Right cardiac atrium (tissue), 5 donors: ENCODE measurements around the gene ARID3B. TPM values are rescaled to one million over a fixed set of nuclear protein-coding genes. Genes with fewer than 3 reads are reported as not detected.
"Not testable (repeated sequence)": the region's sequence is repeated elsewhere in the genome, so short reads cannot be mapped to it uniquely, and the experiment has no call there.

Source experiments
- ATAC-seq, 2 donors: fragments of 200-7000 bp; cut with Tn5 transposase; one replicate each; pipeline versions ENCODE4 v1.8.0 to v1.9.1; 2020; ENCODE audit warnings: moderate library complexity in 2 of 2, mild to moderate bottlenecking in 1 of 2
- DNase-seq, 3 donors: peaks; one replicate each; pipeline ENCODE4 v3.0.0-alpha.2; 2020
- H3K27ac ChIP-seq: one replicate; pipeline ENCODE4 v1.5.1; 2013; ENCODE audit warnings: mild to moderate bottlenecking, low read length, control low read depth, moderate library complexity
- H3K27me3 ChIP-seq: one replicate; pipeline ENCODE4 v1.6.1; 2013; ENCODE audit not compliant: control insufficient read depth, insufficient read depth
- H3K4me1 ChIP-seq: one replicate; pipeline ENCODE4 v1.6.1; 2013; ENCODE audit warnings: low read length; ENCODE audit not compliant: control insufficient read depth, insufficient read depth
- H3K4me3 ChIP-seq: one replicate; pipeline ENCODE4 v1.5.1; 2013; ENCODE audit warnings: low read length, control low read depth
- H3K9me3 ChIP-seq: one replicate; pipeline ENCODE4 v1.6.1; 2013; ENCODE audit warnings: low read length; ENCODE audit not compliant: control insufficient read depth
- WGBS: extraction: QIAGEN DNeasy Blood & Tissue Kit; methylation state at CpG from one replicate; pipeline ENCODE4 v1.1.7; 2013; 5-methylcytosine and 5-hydroxymethylcytosine counted together
- intact Hi-C, 4 donors: fragments of 100-400 bp; cut with DNase I; formaldehyde crosslinking; loops; one replicate each; pipeline versions ENCODE4 v1.11.0 to v1.14.0; 2022 to 2023
- polyA plus RNA-seq: library from polyadenylated mRNA; stranded (reverse); fragments of 200-250 nt; gene quantifications from one replicate; pipeline ENCODE4 v1.2.3, GENCODE V29; 2013
- total RNA-seq, 4 donors: library from RNA; stranded (reverse); fragmentation: NEBNext Ultra II Directional; extraction: Animal tissue kit (Norgen Biotek cat#: 25700); gene quantifications; one replicate each; pipeline ENCODE4 v1.2.1, GENCODE V29; 2021
- donor health status: healthy with polysubstance abuse.
- donor health status: DM: no; HTN: yes; CAD: no.
- donor health status: DM: no; HTN: no; CAD: no.
- donor health status: DM: no; HTN: yes; CAD: no; lungs with severe emphysema.
- donor health status: DM: yes; HTN: yes; CAD: no.

The ARID3B gene
- total and polyA plus RNA-seq, 5 donors = 2.1 to 3.8 (median 2.3) TPM

GRCh38 chr15:74535388-74536084, 5.5 kb upstream of the ARID3B start:
- DNase-seq = no peak
- ATAC-seq = no peak
- H3K27me3 ChIP-seq = no peaks in the 10 kb centered on the region
- H3K4me1 ChIP-seq = peaks cover 4% of the 10 kb centered on the region
- 54% methylated on average over 3 of the region's 3 CpGs for WGBS
- intact Hi-C loops = no loop called here
- no peak overlapping the region for H3K27ac ChIP-seq
- no peaks in the 10 kb centered on the region for H3K9me3 ChIP-seq
- no peak overlapping the region for H3K4me3 ChIP-seq

GRCh38 chr15:74537736-74538135, 3.3 kb upstream of the ARID3B start:
- H3K4me3 ChIP-seq = no peak overlapping the region
- WGBS = 96% methylated on average over 1 of the region's 1 CpG
- no peak for ATAC-seq
- H3K9me3 ChIP-seq = no peaks in the 10 kb centered on the region
- H3K27ac ChIP-seq = no peak overlapping the region
- peaks cover 6% of the 10 kb centered on the region for H3K4me1 ChIP-seq
- intact Hi-C loops = no loop called here
- H3K27me3 ChIP-seq = no peaks in the 10 kb centered on the region
- no peak for DNase-seq

DNA sequence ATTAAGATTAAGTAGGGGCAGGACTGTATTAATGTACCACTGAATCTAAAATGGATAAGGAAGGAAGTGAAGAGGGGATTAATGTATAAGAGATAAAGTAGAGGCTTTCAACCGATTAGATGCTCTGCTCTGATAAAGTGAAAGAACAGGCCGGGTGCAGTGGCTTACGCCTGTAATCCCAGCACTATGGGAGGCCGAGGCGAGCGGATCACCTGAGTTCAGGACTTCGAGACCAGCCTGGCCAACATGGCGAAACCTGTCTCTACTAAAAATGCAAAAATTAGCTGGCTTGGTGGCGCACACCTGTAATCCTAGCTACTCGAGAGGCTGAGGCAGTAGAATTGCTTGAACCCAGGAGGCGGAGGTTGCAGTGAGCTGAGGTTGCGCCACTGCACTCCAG, 1.5 kb upstream of the ARID3B start:
- H3K4me3 ChIP-seq, H3K27ac ChIP-seq, intact Hi-C loops, H3K4me1 ChIP-seq, H3K27me3 ChIP-seq, DNase-seq, ATAC-seq, H3K9me3 ChIP-seq: not testable (repeated sequence)
- WGBS = 93% methylated on average over 12 of the region's 12 CpGs

GRCh38 chr15:74540161-74540760, 759 bp upstream of the ARID3B start:
- DNase-seq (no peak), ATAC-seq (no peak)
- peaks cover 6% of the 10 kb centered on the region for H3K4me1 ChIP-seq
- H3K9me3 ChIP-seq = no peaks in the 10 kb centered on the region
- H3K27ac ChIP-seq = peak overlapping the region; percentile 66
- intact Hi-C loops = loop anchor here in 2 of 4 donors (5.0 to 10.0 kb wide), 2 partner anchors 72 to 75 kb away; partner anchors contain the start of gene CLK3 (in 1 of the 2)
- H3K4me3 ChIP-seq = peak overlapping the region; percentile 98
- 3% methylated on average over 17 of the region's 17 CpGs for WGBS
- H3K27me3 ChIP-seq = no peaks in the 10 kb centered on the region

GRCh38 chr15:74541494-74542165, 610 bp downstream of the ARID3B start:
- ATAC-seq (peak in 1 of 2 donors; percentile 31), DNase-seq (peak; percentile 21 to 60 (median 59))
- intact Hi-C loops = loop anchor here in 2 of 4 donors (5.0 to 10.0 kb wide), 2 partner anchors 71 to 73 kb away; partner anchors contain the start of gene CLK3 (in 1 of the 2)
- Histone ChIP-seq H3K4me1 (peaks cover 13% of the 10 kb centered on the region), H3K9me3 (no peaks in the 10 kb centered on the region), H3K27me3 (no peaks in the 10 kb centered on the region), H3K27ac (peak overlapping the region; percentile 35), H3K4me3 (peak overlapping the region; percentile 98)
- 2% methylated on average over 21 of the region's 21 CpGs for WGBS

- Histone ChIP-seq H3K27me3 (no peaks in the 10 kb centered on the region), H3K4me1 (peaks cover 13% of the 10 kb centered on the region), H3K4me3 (no peak overlapping the region), H3K9me3 (no peaks in the 10 kb centered on the region), H3K27ac (no peak overlapping the region)
- DNase-seq (no peak), ATAC-seq (no peak)
- 61% methylated on average over 8 of the region's 8 CpGs for whole genome bisulfite sequencing
- intact Hi-C loops = loop anchor here in 2 of 4 donors (5.0 to 10.0 kb wide), 2 partner anchors 70 to 72 kb away; partner anchors contain the start of gene CLK3 (in 1 of the 2)
Observed at GRCh38 chr15:74542166-74543042, 1.4 kb downstream of the ARID3B start.

DNA sequence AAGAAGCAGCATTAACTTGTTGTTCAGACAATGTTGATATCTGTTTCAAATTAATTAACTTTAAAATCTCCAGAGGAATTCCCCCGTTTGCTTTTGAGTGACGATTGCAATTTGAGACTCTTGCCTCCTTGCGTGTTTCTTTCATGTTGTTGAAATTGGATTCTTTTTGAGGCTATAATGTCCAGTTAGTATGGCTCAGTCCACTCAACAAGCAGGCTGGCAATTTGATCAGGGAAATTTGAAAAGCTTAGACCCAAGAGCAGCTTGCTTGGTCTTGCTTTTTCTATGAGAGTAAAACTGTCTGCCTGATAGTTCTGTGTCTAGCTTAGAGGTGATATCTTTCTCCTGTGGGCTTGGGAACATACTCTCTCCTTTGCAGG, 2.0 kb downstream of the ARID3B start:
- DNase-seq = no peak
- no peak for ATAC-seq
- H3K27me3 ChIP-seq = no peaks in the 10 kb centered on the region
- WGBS = 66% methylated on average over 3 of the region's 3 CpGs
- H3K4me3 ChIP-seq = no peak overlapping the region
- H3K9me3 ChIP-seq = no peaks in the 10 kb centered on the region
- intact Hi-C loops = loop anchor here in 2 of 4 donors (5.0 to 10.0 kb wide), 2 partner anchors 69 to 72 kb away; partner anchors contain the start of gene CLK3 (in 1 of the 2)
- H3K27ac ChIP-seq = no peak overlapping the region
- peaks cover 13% of the 10 kb centered on the region for H3K4me1 ChIP-seq

DNA sequence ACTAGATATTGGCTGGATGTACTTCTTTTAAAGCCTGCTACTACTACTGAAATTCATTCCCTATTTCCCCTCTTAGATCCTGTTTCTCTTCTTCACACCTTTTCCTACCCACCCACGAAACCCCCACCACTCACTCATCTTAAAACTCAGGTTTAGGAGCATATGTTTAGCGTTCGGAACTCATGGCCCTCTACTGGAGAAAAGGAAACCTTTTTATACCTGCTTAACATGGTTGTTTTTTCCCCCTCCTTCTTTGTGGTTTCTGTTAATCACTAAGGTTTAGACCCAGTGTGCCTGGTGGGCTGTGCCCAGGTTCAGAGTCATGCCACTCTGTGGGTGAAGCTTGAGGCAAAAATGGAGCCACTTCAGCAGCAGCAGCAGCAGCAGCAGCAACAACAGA, 2.6 kb downstream of the ARID3B start:
- Histone ChIP-seq H3K9me3 (no peaks in the 10 kb centered on the region), H3K4me3 (no peak overlapping the region), H3K27ac (no peak overlapping the region), H3K27me3 (no peaks in the 10 kb centered on the region), H3K4me1 (peaks cover 13% of the 10 kb centered on the region)
- ATAC-seq = no peak
- no peak for DNase-seq
- 73% methylated on average over 3 of the region's 3 CpGs for WGBS
- intact Hi-C loops = loop anchor here in 2 of 4 donors (5.0 to 10.0 kb wide), 2 partner anchors 69 to 71 kb away; partner anchors contain the start of gene CLK3 (in 1 of the 2)

- no peak overlapping the region for H3K27ac ChIP-seq
- no peaks in the 10 kb centered on the region for H3K9me3 ChIP-seq
- intact Hi-C loops = loop anchor here in 2 of 4 donors (5.0 to 10.0 kb wide), 2 partner anchors 70 to 72 kb away; partner anchors contain the start of gene CLK3 (in 2 of the 2)
- DNase-seq = no peak
- H3K27me3 ChIP-seq = no peaks in the 10 kb centered on the region
- peaks cover 12% of the 10 kb centered on the region for H3K4me1 ChIP-seq
- ATAC-seq = no peak
- no peak overlapping the region for H3K4me3 ChIP-seq
Observed at GRCh38 chr15:74545086-74545485, 4.1 kb downstream of the ARID3B start.
